ENCODE results near the gene UBTD1.

The UBTD1 gene

GRCh38 chr10:97498841-97499560 lies at the start of gene UBTD1:
Gene UBTD1, plus strand, starts transcription at chr10:97498924. Its CDS starts 280 bp downstream, at chr10:97499204.
- Mint-ChIP-seq H3K4me3 (peak within 1 kb of the TSS; percentile 98), H3K4me1 (peaks cover 28% of the 10 kb centered on the region), H3K27ac (ENCODE audit: low read depth) (peak within 1 kb of the TSS; percentile 96), H3K9me3 (no peaks in the 10 kb centered on the region), H3K36me3 (ENCODE audit: insufficient read depth) (peaks cover 9% of the 10 kb centered on the region), H3K27me3 (peaks cover 28% of the 10 kb centered on the region)
- ATAC-seq (replicated peaks; ENCODE audit: extremely low read depth, poor library complexity, severe bottlenecking) (no peak), DNase-seq (ENCODE audit: low spot score in 2 of 2) (peak in 1 of 2 donors; percentile 16)

GRCh38 chr10:97450828-97451227 lies 47.9 kb upstream of the UBTD1 start:
- DNase-seq (ENCODE audit: low spot score in 2 of 2) (no peak), ATAC-seq (replicated peaks; ENCODE audit: extremely low read depth, poor library complexity, severe bottlenecking) (no peak)
- Mint-ChIP-seq H3K9me3 (no peaks in the 10 kb centered on the region), H3K27ac (ENCODE audit: low read depth) (no peak overlapping the region), H3K4me1 (peaks cover 46% of the 10 kb centered on the region), H3K27me3 (no peaks in the 10 kb centered on the region), H3K36me3 (ENCODE audit: insufficient read depth) (peaks cover 8% of the 10 kb centered on the region), H3K4me3 (no peak overlapping the region)

GRCh38 chr10:97451605-97452004 lies 47.1 kb upstream of the UBTD1 start:
- H3K4me3 Mint-ChIP-seq, result no peak overlapping the region
- no peaks in the 10 kb centered on the region for H3K27me3 Mint-ChIP-seq
- H3K9me3 Mint-ChIP-seq, result no peaks in the 10 kb centered on the region
- no peak overlapping the region for H3K27ac Mint-ChIP-seq (ENCODE audit: low read depth)
- H3K36me3 Mint-ChIP-seq (ENCODE audit: insufficient read depth), result peaks cover 7% of the 10 kb centered on the region
- no peak for ATAC-seq (replicated peaks; ENCODE audit: extremely low read depth, poor library complexity, severe bottlenecking)
- DNase-seq (ENCODE audit: low spot score in 2 of 2), result no peak
- H3K4me1 Mint-ChIP-seq, result peaks cover 38% of the 10 kb centered on the region

- Mint-ChIP-seq H3K36me3 (ENCODE audit: insufficient read depth) (peaks cover 14% of the 10 kb centered on the region), H3K4me3 (no peak overlapping the region), H3K27me3 (no peaks in the 10 kb centered on the region), H3K27ac (ENCODE audit: low read depth) (no peak overlapping the region), H3K4me1 (peaks cover 38% of the 10 kb centered on the region), H3K9me3 (no peaks in the 10 kb centered on the region)
- ATAC-seq (replicated peaks; ENCODE audit: extremely low read depth, poor library complexity, severe bottlenecking) (no peak), DNase-seq (ENCODE audit: low spot score in 2 of 2) (no peak)
These were observed 46.4 kb upstream of the UBTD1 start for GRCh38 chr10:97452352-97452751.

- Mint-ChIP-seq H3K36me3 (ENCODE audit: insufficient read depth) (peaks cover 23% of the 10 kb centered on the region), H3K27ac (ENCODE audit: low read depth) (peak overlapping the region; percentile 41), H3K27me3 (no peaks in the 10 kb centered on the region), H3K4me1 (peaks cover 24% of the 10 kb centered on the region), H3K4me3 (no peak overlapping the region), H3K9me3 (no peaks in the 10 kb centered on the region)
- DNase-seq (ENCODE audit: low spot score in 2 of 2) (no peak), ATAC-seq (replicated peaks; ENCODE audit: extremely low read depth, poor library complexity, severe bottlenecking) (no peak)
These were observed 44.2 kb upstream of the UBTD1 start for GRCh38 chr10:97454330-97455036.

- DNase-seq (ENCODE audit: low spot score in 2 of 2), result no peak
- Mint-ChIP-seq H3K9me3 (no peaks in the 10 kb centered on the region), H3K27me3 (no peaks in the 10 kb centered on the region), H3K36me3 (ENCODE audit: insufficient read depth) (peaks cover 29% of the 10 kb centered on the region), H3K4me3 (no peak overlapping the region), H3K4me1 (peaks cover 13% of the 10 kb centered on the region), H3K27ac (ENCODE audit: low read depth) (no peak overlapping the region)
- no peak for ATAC-seq (replicated peaks; ENCODE audit: extremely low read depth, poor library complexity, severe bottlenecking)
These were observed 42.6 kb upstream of the UBTD1 start for GRCh38 chr10:97456034-97456685.

GRCh38 chr10:97456686-97457065 lies 42.0 kb upstream of the UBTD1 start:
- ATAC-seq (replicated peaks; ENCODE audit: extremely low read depth, poor library complexity, severe bottlenecking) (no peak), DNase-seq (ENCODE audit: low spot score in 2 of 2) (no peak)
- Mint-ChIP-seq H3K27ac (ENCODE audit: low read depth) (no peak overlapping the region), H3K36me3 (ENCODE audit: insufficient read depth) (peaks cover 29% of the 10 kb centered on the region), H3K27me3 (no peaks in the 10 kb centered on the region), H3K4me1 (peaks cover 13% of the 10 kb centered on the region), H3K9me3 (no peaks in the 10 kb centered on the region), H3K4me3 (no peak overlapping the region)

GRCh38 chr10:97459111-97459510 lies 39.6 kb upstream of the UBTD1 start:
- no peak for ATAC-seq (replicated peaks; ENCODE audit: extremely low read depth, poor library complexity, severe bottlenecking)
- H3K4me3 Mint-ChIP-seq, result no peak overlapping the region
- H3K4me1 Mint-ChIP-seq, result peaks cover 5% of the 10 kb centered on the region
- H3K27ac Mint-ChIP-seq (ENCODE audit: low read depth), result peak overlapping the region; percentile 64
- no peaks in the 10 kb centered on the region for H3K9me3 Mint-ChIP-seq
- H3K27me3 Mint-ChIP-seq, result no peaks in the 10 kb centered on the region
- peaks cover 39% of the 10 kb centered on the region for H3K36me3 Mint-ChIP-seq (ENCODE audit: insufficient read depth)
- no peak for DNase-seq (ENCODE audit: low spot score in 2 of 2)

- H3K9me3 Mint-ChIP-seq, result no peaks in the 10 kb centered on the region
- DNase-seq (ENCODE audit: low spot score in 2 of 2) (no peak), ATAC-seq (replicated peaks; ENCODE audit: extremely low read depth, poor library complexity, severe bottlenecking) (no peak)
- H3K4me3 Mint-ChIP-seq, result no peak overlapping the region
- H3K36me3 Mint-ChIP-seq (ENCODE audit: insufficient read depth), result peaks cover 44% of the 10 kb centered on the region
- no peaks in the 10 kb centered on the region for H3K4me1 Mint-ChIP-seq
- no peaks in the 10 kb centered on the region for H3K27me3 Mint-ChIP-seq
- H3K27ac Mint-ChIP-seq (ENCODE audit: low read depth), result no peak overlapping the region
These were observed 38.8 kb upstream of the UBTD1 start for GRCh38 chr10:97459933-97460332.

GRCh38 chr10:97462309-97462708 lies 36.4 kb upstream of the UBTD1 start:
- Mint-ChIP-seq H3K27me3 (no peaks in the 10 kb centered on the region), H3K4me3 (no peak overlapping the region), H3K4me1 (no peaks in the 10 kb centered on the region), H3K9me3 (no peaks in the 10 kb centered on the region), H3K36me3 (ENCODE audit: insufficient read depth) (peaks cover 48% of the 10 kb centered on the region), H3K27ac (ENCODE audit: low read depth) (no peak overlapping the region)
- ATAC-seq (replicated peaks; ENCODE audit: extremely low read depth, poor library complexity, severe bottlenecking) (no peak), DNase-seq (ENCODE audit: low spot score in 2 of 2) (no peak)

- H3K4me3 Mint-ChIP-seq, result no peak overlapping the region
- DNase-seq (ENCODE audit: low spot score in 2 of 2) (no peak), ATAC-seq (replicated peaks; ENCODE audit: extremely low read depth, poor library complexity, severe bottlenecking) (no peak)
- H3K27ac Mint-ChIP-seq (ENCODE audit: low read depth), result no peak overlapping the region
- H3K9me3 Mint-ChIP-seq, result no peaks in the 10 kb centered on the region
- H3K4me1 Mint-ChIP-seq, result no peaks in the 10 kb centered on the region
- peaks cover 47% of the 10 kb centered on the region for H3K36me3 Mint-ChIP-seq (ENCODE audit: insufficient read depth)
- H3K27me3 Mint-ChIP-seq, result no peaks in the 10 kb centered on the region
These were observed 35.2 kb upstream of the UBTD1 start for GRCh38 chr10:97463363-97464132.

GRCh38 chr10:97464226-97464625 lies 34.5 kb upstream of the UBTD1 start:
- H3K36me3 Mint-ChIP-seq (ENCODE audit: insufficient read depth), result peaks cover 46% of the 10 kb centered on the region

More at GRCh38 chr10:97464226-97464625, 34.5 kb upstream of the UBTD1 start:
- Mint-ChIP-seq H3K27ac (ENCODE audit: low read depth) (no peak overlapping the region), H3K4me1 (no peaks in the 10 kb centered on the region), H3K4me3 (no peak overlapping the region), H3K27me3 (no peaks in the 10 kb centered on the region), H3K9me3 (no peaks in the 10 kb centered on the region)
- DNase-seq (ENCODE audit: low spot score in 2 of 2), result no peak
- no peak for ATAC-seq (replicated peaks; ENCODE audit: extremely low read depth, poor library complexity, severe bottlenecking)
